Measurements from ENCODE around the gene NDUFS4. TPM values are rescaled to one million over a fixed set of nuclear protein-coding genes. Genes with fewer than 3 reads are reported as not detected.

NDUFS4 gene
- total and polyA plus RNA-seq, 9 of the 15 experiments (the other 6 are each of a cell fraction or from before 2014, with no cell fraction given): 68.7 to 313 (median 113) TPM

- no peak for TF ChIP-seq TEAD1 (CRISPR knock-in tag; IDR thresholded peaks at IDR 0.05)
- TF ChIP-seq ZNF780A (CRISPR knock-in tag; IDR thresholded peaks at IDR 0.05): no peak
- 0 out of 2 replicates have a peak, but pooled peaks have one; percentile 35 for TF ChIP-seq KLF16 (IDR thresholded peaks at IDR 0.05)
- no peak for TF ChIP-seq DDX20 (tag; IDR thresholded peaks at IDR 0.05; ENCODE audit: low read depth)
- no peak for TF ChIP-seq TFAM (CRISPR knock-in tag; conservative IDR thresholded peaks at IDR 0.05)
- no peak for TF ChIP-seq ZNF589 (CRISPR knock-in tag; IDR thresholded peaks at IDR 0.05; ENCODE audit: low read depth)
- TF ChIP-seq MAFG (tag; conservative IDR thresholded peaks at IDR 0.05): no peak
- TF ChIP-seq, protein P1, sequence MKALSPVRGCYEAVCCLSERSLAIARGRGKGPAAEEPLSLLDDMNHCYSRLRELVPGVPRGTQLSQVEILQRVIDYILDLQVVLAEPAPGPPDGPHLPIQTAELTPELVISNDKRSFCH (CRISPR knock-in tag; IDR thresholded peaks at IDR 0.05): no peak
- TF ChIP-seq, protein P1 (tag; IDR thresholded peaks at IDR 0.05): 0 out of 2 replicates have a peak, but pooled peaks have one; percentile 24
- no peak for TF ChIP-seq POLR3A (IDR thresholded peaks at IDR 0.05; ENCODE audit: borderline replicate concordance, extremely low read depth, insufficient read depth, insufficient read length)
- TF ChIP-seq POLR2AphosphoS5 (IDR thresholded peaks at IDR 0.05; ENCODE audit: control insufficient read depth, insufficient read depth, low read depth, low read length): peak; percentile 35; the same call in 1 of the 2 replicates
- TF ChIP-seq POLR3G (IDR thresholded peaks at IDR 0.05; ENCODE audit: extremely low read depth, insufficient read length, insufficient replicate concordance): no peak
- TF ChIP-seq WHSC1 (IDR thresholded peaks at IDR 0.05; ENCODE audit: low read length): no peak
- peak; percentile 84 for TF ChIP-seq CTBP1 (IDR thresholded peaks at IDR 0.05; ENCODE audit: borderline replicate concordance)
- TF ChIP-seq TEAD4 (IDR thresholded peaks at IDR 0.05; ENCODE audit: low read length): peak; percentile 81
- TF ChIP-seq TEAD4 (CRISPR knock-in tag; IDR thresholded peaks at IDR 0.05; ENCODE audit: borderline replicate concordance): no peak
- TF ChIP-seq MNT (conservative IDR thresholded peaks at IDR 0.05): peak in 1 of 2 experiments; percentile 31; a peak in 1 of 4 replicates
- TF ChIP-seq KHSRP (IDR thresholded peaks at IDR 0.05): no peak
- no peak for TF ChIP-seq PHB2 (IDR thresholded peaks at IDR 0.05; ENCODE audit: low read depth)
Measured at GRCh38 chr5:53543401-53543800, 17.0 kb upstream of the NDUFS4 start (continued).
